H1 (cell line): Measurements from ENCODE around the gene P3H3. TPM values are rescaled to one million over a fixed set of nuclear protein-coding genes. Genes with fewer than 3 reads are reported as not detected.

Source experiments
- HDAC2 ChIP-seq, 2 experiments: fragments of 300-600 bp in 1 of 2; sonication (generic) in 1 of 2; IDR thresholded peaks; 2 replicates each; pipeline ENCODE4 v1.6.1; 2011 to 2012; ENCODE audit warnings: low read depth in 2 of 2, low read length in 2 of 2, mild to moderate bottlenecking in 2 of 2, moderate library complexity in 2 of 2, borderline replicate concordance in 1 of 2, inconsistent platforms in 1 of 2
- HDAC6 ChIP-seq: IDR thresholded peaks from one replicate; pipeline ENCODE4 v1.7.1; 2012; ENCODE audit warnings: low read depth, mild to moderate bottlenecking, inconsistent platforms, low read length, moderate library complexity
- PHF8 ChIP-seq: fragments of 200-600 bp; sonication (generic); conservative IDR thresholded peaks from 2 replicates; pipeline ENCODE4 v1.7.1; 2012; ENCODE audit warnings: low read depth, mild to moderate bottlenecking, inconsistent platforms, low read length, moderate library complexity
- POLR2A ChIP-seq, 2 experiments: IDR thresholded peaks; 1 replicate in 1 of 2; 2 replicates in 1 of 2; pipeline ENCODE4 v1.6.1; 2011; ENCODE audit warnings: low read depth in 2 of 2, low read length in 2 of 2, mild to moderate bottlenecking in 2 of 2; ENCODE audit errors: control extremely low read depth in 1 of 2
- ZNF274 ChIP-seq: IDR thresholded peaks from 2 replicates; pipeline ENCODE4 v1.7.0; 2012; ENCODE audit warnings: low read length, borderline replicate concordance; ENCODE audit errors: extremely low read depth
- polyA plus RNA-seq, 7 experiments: library from polyadenylated mRNA; depleted of rRNA in 3 of 7; stranded (reverse) in 5 of 7; unstranded in 2 of 7; fragments of >200 nt in 5 of 7; fragments of 200-250 nt in 2 of 7; gene quantifications; 1 replicate in 5 of 7; 2 replicates in 1 of 7; 4 replicates in 1 of 7; pipeline versions ENCODE4 v1.2.1 to v1.2.3, GENCODE V29; 2011 to 2013; ENCODE audit warnings: missing spikeins in 2 of 7, mixed read lengths in 2 of 7
- total RNA-seq: library from RNA; stranded (reverse); fragmentation: NEBNext Ultra II Directional; extraction: Animal tissue kit (Norgen Biotek cat#: 25700); gene quantifications from 2 replicates; pipeline ENCODE4 v1.2.1, GENCODE V29; 2021
- TF ChIP-seq, protein P1 (sequence below): IDR thresholded peaks from 2 replicates; pipeline ENCODE4 v1.6.1; 2012; ENCODE audit warnings: inconsistent platforms

The P3H3 gene
- total and polyA plus RNA-seq, 2 of the 8 experiments (the other 6 are each of a cell fraction or from before 2014, with no cell fraction given) = 22.9 to 43.5 TPM

DNA sequence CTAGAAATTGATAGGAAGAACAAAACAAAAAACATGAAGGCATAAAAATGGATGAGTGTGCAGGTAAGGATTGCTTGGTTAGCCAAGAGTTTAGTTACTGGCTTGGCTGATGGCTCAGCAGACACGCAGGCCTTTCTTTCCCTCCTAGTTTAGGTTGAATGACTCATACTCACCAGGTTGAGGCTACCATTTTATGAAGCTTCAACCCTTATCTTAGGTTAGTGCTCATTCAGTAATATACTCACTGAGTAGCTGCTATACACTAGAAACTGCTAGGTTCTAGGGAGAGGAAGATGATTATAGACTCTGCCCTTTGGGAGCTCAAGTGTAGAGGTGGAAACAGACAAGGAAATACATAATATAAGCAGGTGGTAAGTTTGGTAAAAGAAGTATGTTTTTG, 6.0 kb downstream of the P3H3 start (continued):
- TF ChIP-seq, protein P1, sequence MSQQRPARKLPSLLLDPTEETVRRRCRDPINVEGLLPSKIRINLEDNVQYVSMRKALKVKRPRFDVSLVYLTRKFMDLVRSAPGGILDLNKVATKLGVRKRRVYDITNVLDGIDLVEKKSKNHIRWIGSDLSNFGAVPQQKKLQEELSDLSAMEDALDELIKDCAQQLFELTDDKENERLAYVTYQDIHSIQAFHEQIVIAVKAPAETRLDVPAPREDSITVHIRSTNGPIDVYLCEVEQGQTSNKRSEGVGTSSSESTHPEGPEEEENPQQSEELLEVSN = no peak
- TF ChIP-seq POLR2A (IDR thresholded peaks at IDR 0.05; ENCODE audit: control extremely low read depth in 1 of 2, low read depth in 2 of 2, low read length in 2 of 2) (no peak), HDAC2 (IDR thresholded peaks at IDR 0.05; ENCODE audit: borderline replicate concordance in 1 of 2, low read depth in 2 of 2, low read length in 2 of 2) (no peak), HDAC6 (no peak), PHF8 (no peak), ZNF274 (no peak)
